Glutamatergic neuron (in vitro differentiated cells): ENCODE measurements around the gene PFKL. TPM values are rescaled to one million over a fixed set of nuclear protein-coding genes. Genes with fewer than 3 reads are reported as not detected.

Experiments used
- DNase-seq: peaks from one replicate; pipeline ENCODE4 v3.0.0; 2022
- H3K27ac Mint-ChIP-seq: one replicate; pipeline ENCODE4 v1.8.0; 2020; ENCODE audit warnings: mild to moderate bottlenecking, mixed read lengths, inconsistent platforms; ENCODE audit not compliant: unreplicated experiment
- H3K27me3 Mint-ChIP-seq: one replicate; pipeline ENCODE4 v1.8.0; 2020; ENCODE audit warnings: mild to moderate bottlenecking, moderate library complexity, mixed read lengths, inconsistent platforms; ENCODE audit not compliant: unreplicated experiment
- H3K36me3 Mint-ChIP-seq: one replicate; pipeline ENCODE4 v1.8.0; 2020; ENCODE audit warnings: mild to moderate bottlenecking, mixed read lengths, inconsistent platforms; ENCODE audit not compliant: unreplicated experiment
- H3K4me1 Mint-ChIP-seq: one replicate; pipeline ENCODE4 v1.8.0; 2020; ENCODE audit warnings: mild to moderate bottlenecking, low read depth, mixed read lengths, inconsistent platforms; ENCODE audit not compliant: unreplicated experiment
- H3K4me3 Mint-ChIP-seq: one replicate; pipeline ENCODE4 v1.8.0; 2020; ENCODE audit warnings: mild to moderate bottlenecking, mixed read lengths, inconsistent platforms; ENCODE audit not compliant: unreplicated experiment
- H3K9me3 Mint-ChIP-seq: one replicate; pipeline ENCODE4 v1.8.0; 2020; ENCODE audit warnings: mild to moderate bottlenecking, moderate library complexity, mixed read lengths, inconsistent platforms; ENCODE audit not compliant: unreplicated experiment
- total RNA-seq: library from RNA; stranded (reverse); fragmentation: NEBNext Ultra II Directional; extraction: Animal tissue kit (Norgen Biotek cat#: 25700); gene quantifications from one replicate; pipeline ENCODE4 v1.2.1, GENCODE V29; 2021; ENCODE audit not compliant: unreplicated experiment
- TF ChIP-seq, protein P1 (sequence below): fragments of 200-600 bp; sonication (generic); IDR thresholded peaks from one replicate; pipeline ENCODE4 v1.5.0; 2021; ENCODE audit not compliant: partially characterized antibody, unreplicated experiment

Gene PFKL
- total RNA-seq, 1 donor from 2014 or later = 48.6 TPM

DNA sequence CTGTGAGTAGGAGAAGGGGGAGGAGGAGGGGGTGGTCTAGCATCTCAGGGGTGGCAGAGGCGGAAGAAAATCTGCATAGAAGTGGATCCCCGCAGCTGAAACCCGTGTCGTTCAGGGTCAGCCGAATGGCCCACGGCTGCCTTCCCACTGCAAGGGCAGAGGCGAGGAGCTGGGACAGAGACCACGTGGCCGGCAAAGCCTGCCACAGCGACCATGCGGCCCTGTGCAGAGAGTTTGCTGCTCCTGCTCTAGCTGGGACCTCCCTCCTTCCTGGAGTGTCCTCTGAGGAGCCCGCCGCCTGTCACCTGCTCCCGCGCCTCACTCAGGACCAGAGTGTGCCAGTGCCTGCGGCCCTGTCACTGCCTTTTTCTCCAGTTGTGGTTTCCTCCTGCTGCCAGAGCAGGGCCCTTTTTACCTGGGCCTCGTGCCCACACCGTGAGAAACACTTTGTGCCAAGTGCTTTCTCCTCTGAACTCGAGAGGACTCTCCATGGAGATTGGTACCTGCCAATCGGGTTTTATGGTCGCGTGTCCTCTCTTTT lies 48.1 kb downstream of the PFKL start:
- Mint-ChIP-seq H3K4me3 (no peak overlapping the region), H3K4me1 (peaks cover 4% of the 10 kb centered on the region), H3K27me3 (peaks cover 7% of the 10 kb centered on the region), H3K36me3 (no peaks in the 10 kb centered on the region), H3K9me3 (peaks cover 2% of the 10 kb centered on the region), H3K27ac (no peak overlapping the region)
- TF ChIP-seq, protein P1, sequence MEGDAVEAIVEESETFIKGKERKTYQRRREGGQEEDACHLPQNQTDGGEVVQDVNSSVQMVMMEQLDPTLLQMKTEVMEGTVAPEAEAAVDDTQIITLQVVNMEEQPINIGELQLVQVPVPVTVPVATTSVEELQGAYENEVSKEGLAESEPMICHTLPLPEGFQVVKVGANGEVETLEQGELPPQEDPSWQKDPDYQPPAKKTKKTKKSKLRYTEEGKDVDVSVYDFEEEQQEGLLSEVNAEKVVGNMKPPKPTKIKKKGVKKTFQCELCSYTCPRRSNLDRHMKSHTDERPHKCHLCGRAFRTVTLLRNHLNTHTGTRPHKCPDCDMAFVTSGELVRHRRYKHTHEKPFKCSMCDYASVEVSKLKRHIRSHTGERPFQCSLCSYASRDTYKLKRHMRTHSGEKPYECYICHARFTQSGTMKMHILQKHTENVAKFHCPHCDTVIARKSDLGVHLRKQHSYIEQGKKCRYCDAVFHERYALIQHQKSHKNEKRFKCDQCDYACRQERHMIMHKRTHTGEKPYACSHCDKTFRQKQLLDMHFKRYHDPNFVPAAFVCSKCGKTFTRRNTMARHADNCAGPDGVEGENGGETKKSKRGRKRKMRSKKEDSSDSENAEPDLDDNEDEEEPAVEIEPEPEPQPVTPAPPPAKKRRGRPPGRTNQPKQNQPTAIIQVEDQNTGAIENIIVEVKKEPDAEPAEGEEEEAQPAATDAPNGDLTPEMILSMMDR = no peak
- no peak for DNase-seq

DNA sequence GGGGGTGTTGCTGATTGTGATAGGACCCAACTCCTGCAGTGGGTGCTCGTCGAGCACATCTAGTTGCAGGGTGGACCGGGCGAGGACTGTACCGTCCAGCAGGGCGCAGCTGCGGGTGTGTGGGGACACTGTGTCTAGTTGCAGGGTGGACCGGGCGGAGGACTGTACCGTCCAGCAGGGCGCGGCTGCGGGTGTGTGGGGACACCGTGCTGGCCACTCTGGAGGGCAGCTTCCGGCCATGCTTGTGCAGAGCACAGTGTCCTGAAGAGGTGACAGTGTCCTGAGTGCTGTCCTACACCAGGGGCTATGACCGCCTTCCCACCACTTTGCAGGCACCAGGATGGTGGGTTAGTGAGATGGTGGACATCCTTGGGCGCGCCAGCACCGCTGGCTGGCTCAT lies 49.0 kb downstream of the PFKL start:
- no peak overlapping the region for H3K4me3 Mint-ChIP-seq
- peaks cover under 1% of the 10 kb centered on the region for H3K9me3 Mint-ChIP-seq
- peaks cover 7% of the 10 kb centered on the region for H3K27me3 Mint-ChIP-seq
- H3K36me3 Mint-ChIP-seq = no peaks in the 10 kb centered on the region
- peaks cover 4% of the 10 kb centered on the region for H3K4me1 Mint-ChIP-seq
- TF ChIP-seq, protein P1 = no peak
- H3K27ac Mint-ChIP-seq = no peak overlapping the region
- DNase-seq = no peak

- H3K27me3 Mint-ChIP-seq = peaks cover 7% of the 10 kb centered on the region
- no peak for DNase-seq
- no peaks in the 10 kb centered on the region for H3K36me3 Mint-ChIP-seq
- no peaks in the 10 kb centered on the region for H3K9me3 Mint-ChIP-seq
- H3K27ac Mint-ChIP-seq = no peak overlapping the region
- H3K4me1 Mint-ChIP-seq = peaks cover 4% of the 10 kb centered on the region
- H3K4me3 Mint-ChIP-seq = no peak overlapping the region
- TF ChIP-seq, protein P1 = no peak
These were observed 49.6 kb downstream of the PFKL start for GRCh38 chr21:44349416-44349846.

- H3K27me3 Mint-ChIP-seq = peaks cover 4% of the 10 kb centered on the region
- no peak for DNase-seq
- H3K4me3 Mint-ChIP-seq = no peak overlapping the region
- H3K36me3 Mint-ChIP-seq = no peaks in the 10 kb centered on the region
- H3K4me1 Mint-ChIP-seq = peaks cover under 1% of the 10 kb centered on the region
- no peak overlapping the region for H3K27ac Mint-ChIP-seq
- TF ChIP-seq, protein P1 = no peak
- H3K9me3 Mint-ChIP-seq = peaks cover 2% of the 10 kb centered on the region
These were observed 50.3 kb downstream of the PFKL start for GRCh38 chr21:44349847-44350772.
